GM12878 (cell line): ENCODE results near the gene ADGRE2.

Source experiments
- CBX3 ChIP-seq: fragments of 200-600 bp; sonication (generic); IDR thresholded peaks from 2 replicates; pipeline ENCODE4 v1.6.1; 2016; ENCODE audit warnings: low read depth, borderline replicate concordance
- CHD1 ChIP-seq: IDR thresholded peaks from 2 replicates; pipeline ENCODE4 v1.6.1; 2012; ENCODE audit warnings: low read depth, low read length, improper control_type of control experiment
- CREB1 ChIP-seq: IDR thresholded peaks from 2 replicates; pipeline ENCODE4 v1.6.1; 2012; ENCODE audit warnings: low read depth, mild to moderate bottlenecking, inconsistent platforms
- MYC ChIP-seq: IDR thresholded peaks from 2 replicates; pipeline ENCODE4 v1.6.1; 2011; ENCODE audit warnings: mild to moderate bottlenecking, low read length, moderate library complexity, inconsistent platforms; ENCODE audit not compliant: insufficient read depth, insufficient replicate concordance, insufficient read length, severe bottlenecking
- POLR2AphosphoS5 ChIP-seq: IDR thresholded peaks from 2 replicates; pipeline ENCODE4 v1.6.1; 2011; ENCODE audit warnings: mild to moderate bottlenecking, low read length, inconsistent platforms
- RB1 ChIP-seq: fragments of 450-650 bp; formaldehyde crosslinking; IDR thresholded peaks from 2 replicates; pipeline ENCODE4 v1.6.1; 2017; ENCODE audit warnings: mild to moderate bottlenecking, borderline replicate concordance
- RCOR1 ChIP-seq: conservative IDR thresholded peaks from 2 replicates; pipeline ENCODE4 v1.6.1; 2012; ENCODE audit warnings: low read depth, low read length, improper control_type of control experiment
- SIN3A ChIP-seq: IDR thresholded peaks from 2 replicates; pipeline ENCODE4 v1.6.1; 2012; ENCODE audit warnings: low read depth, low read length, improper control_type of control experiment
- YY1 ChIP-seq: IDR thresholded peaks from 2 replicates; pipeline ENCODE4 v1.6.1; 2011; ENCODE audit warnings: low read depth, mild to moderate bottlenecking, low read length
- ZNF24 ChIP-seq: fragments of 450-650 bp; IDR thresholded peaks from 2 replicates; pipeline ENCODE4 v1.6.1; 2017; ENCODE audit warnings: antibody characterized with exemption, mild to moderate bottlenecking
- ZNF622 ChIP-seq: fragments of 450-650 bp; IDR thresholded peaks from 2 replicates; pipeline ENCODE4 v1.6.1; 2017; ENCODE audit warnings: mild to moderate bottlenecking, inconsistent platforms
- TF ChIP-seq, protein P1 (sequence below), 3 experiments: IDR thresholded peaks in 2 of 3; conservative IDR thresholded peaks in 1 of 3; 2 replicates each; pipeline ENCODE4 v1.5.1; 2011; ENCODE audit warnings: low read depth in 3 of 3, low read length in 3 of 3, mild to moderate bottlenecking in 3 of 3, control low read depth in 2 of 3, moderate library complexity in 2 of 3, inconsistent platforms in 1 of 3, mixed read lengths in 1 of 3; ENCODE audit not compliant: control insufficient read depth in 2 of 3, insufficient read depth in 1 of 3; ENCODE audit errors: extremely low read depth in 1 of 3
- TF ChIP-seq, protein P2 (sequence below): fragments of 450-650 bp; IDR thresholded peaks from 2 replicates; pipeline ENCODE4 v1.6.1; 2017; ENCODE audit warnings: mild to moderate bottlenecking, moderate library complexity
- TF ChIP-seq, protein P3 (sequence below): IDR thresholded peaks from 2 replicates; pipeline ENCODE4 v1.6.1; 2012; ENCODE audit warnings: low read depth, low read length, improper control_type of control experiment

DNA sequence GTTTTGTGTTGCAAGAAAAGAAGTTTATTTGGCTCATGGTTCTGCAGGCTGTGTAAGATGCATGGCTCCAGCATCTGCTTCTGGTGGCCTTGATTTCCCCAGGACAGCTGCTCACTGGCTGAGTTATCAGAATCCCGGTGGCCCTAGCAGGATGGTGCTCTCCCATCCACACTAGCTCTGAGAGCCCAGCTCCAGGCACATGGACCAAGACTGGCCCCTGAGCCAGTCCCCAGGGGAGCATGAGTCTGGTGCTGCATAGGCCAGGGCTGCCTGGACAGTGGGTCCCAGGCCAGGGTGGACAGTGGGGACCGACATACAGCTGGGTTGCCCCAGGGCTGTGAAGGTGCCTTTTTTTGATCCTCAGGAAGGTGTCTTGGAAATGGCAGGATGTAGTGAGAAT, 10.4 kb downstream of the ADGRE2 start:
- TF ChIP-seq YY1 = no peak
- no peak for TF ChIP-seq ZNF24
- TF ChIP-seq SIN3A = no peak
- TF ChIP-seq, protein P1, sequence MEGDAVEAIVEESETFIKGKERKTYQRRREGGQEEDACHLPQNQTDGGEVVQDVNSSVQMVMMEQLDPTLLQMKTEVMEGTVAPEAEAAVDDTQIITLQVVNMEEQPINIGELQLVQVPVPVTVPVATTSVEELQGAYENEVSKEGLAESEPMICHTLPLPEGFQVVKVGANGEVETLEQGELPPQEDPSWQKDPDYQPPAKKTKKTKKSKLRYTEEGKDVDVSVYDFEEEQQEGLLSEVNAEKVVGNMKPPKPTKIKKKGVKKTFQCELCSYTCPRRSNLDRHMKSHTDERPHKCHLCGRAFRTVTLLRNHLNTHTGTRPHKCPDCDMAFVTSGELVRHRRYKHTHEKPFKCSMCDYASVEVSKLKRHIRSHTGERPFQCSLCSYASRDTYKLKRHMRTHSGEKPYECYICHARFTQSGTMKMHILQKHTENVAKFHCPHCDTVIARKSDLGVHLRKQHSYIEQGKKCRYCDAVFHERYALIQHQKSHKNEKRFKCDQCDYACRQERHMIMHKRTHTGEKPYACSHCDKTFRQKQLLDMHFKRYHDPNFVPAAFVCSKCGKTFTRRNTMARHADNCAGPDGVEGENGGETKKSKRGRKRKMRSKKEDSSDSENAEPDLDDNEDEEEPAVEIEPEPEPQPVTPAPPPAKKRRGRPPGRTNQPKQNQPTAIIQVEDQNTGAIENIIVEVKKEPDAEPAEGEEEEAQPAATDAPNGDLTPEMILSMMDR (IDR thresholded peaks at IDR 0.05 in 2 of 3, conservative IDR thresholded peaks at IDR 0.05 in 1 of 3; ENCODE audit: control insufficient read depth in 2 of 3, extremely low read depth in 1 of 3, insufficient read depth in 1 of 3, low read depth in 3 of 3, low read length in 3 of 3) = no peak
- no peak for TF ChIP-seq CHD1
- TF ChIP-seq, protein P2, sequence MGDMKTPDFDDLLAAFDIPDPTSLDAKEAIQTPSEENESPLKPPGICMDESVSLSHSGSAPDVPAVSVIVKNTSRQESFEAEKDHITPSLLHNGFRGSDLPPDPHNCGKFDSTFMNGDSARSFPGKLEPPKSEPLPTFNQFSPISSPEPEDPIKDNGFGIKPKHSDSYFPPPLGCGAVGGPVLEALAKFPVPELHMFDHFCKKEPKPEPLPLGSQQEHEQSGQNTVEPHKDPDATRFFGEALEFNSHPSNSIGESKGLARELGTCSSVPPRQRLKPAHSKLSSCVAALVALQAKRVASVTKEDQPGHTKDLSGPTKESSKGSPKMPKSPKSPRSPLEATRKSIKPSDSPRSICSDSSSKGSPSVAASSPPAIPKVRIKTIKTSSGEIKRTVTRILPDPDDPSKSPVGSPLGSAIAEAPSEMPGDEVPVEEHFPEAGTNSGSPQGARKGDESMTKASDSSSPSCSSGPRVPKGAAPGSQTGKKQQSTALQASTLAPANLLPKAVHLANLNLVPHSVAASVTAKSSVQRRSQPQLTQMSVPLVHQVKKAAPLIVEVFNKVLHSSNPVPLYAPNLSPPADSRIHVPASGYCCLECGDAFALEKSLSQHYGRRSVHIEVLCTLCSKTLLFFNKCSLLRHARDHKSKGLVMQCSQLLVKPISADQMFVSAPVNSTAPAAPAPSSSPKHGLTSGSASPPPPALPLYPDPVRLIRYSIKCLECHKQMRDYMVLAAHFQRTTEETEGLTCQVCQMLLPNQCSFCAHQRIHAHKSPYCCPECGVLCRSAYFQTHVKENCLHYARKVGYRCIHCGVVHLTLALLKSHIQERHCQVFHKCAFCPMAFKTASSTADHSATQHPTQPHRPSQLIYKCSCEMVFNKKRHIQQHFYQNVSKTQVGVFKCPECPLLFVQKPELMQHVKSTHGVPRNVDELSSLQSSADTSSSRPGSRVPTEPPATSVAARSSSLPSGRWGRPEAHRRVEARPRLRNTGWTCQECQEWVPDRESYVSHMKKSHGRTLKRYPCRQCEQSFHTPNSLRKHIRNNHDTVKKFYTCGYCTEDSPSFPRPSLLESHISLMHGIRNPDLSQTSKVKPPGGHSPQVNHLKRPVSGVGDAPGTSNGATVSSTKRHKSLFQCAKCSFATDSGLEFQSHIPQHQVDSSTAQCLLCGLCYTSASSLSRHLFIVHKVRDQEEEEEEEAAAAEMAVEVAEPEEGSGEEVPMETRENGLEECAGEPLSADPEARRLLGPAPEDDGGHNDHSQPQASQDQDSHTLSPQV = no peak
- no peak for TF ChIP-seq MYC
- TF ChIP-seq, protein P3, sequence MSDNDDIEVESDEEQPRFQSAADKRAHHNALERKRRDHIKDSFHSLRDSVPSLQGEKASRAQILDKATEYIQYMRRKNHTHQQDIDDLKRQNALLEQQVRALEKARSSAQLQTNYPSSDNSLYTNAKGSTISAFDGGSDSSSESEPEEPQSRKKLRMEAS = no peak
- TF ChIP-seq CREB1 = no peak
- no peak for TF ChIP-seq RCOR1
- TF ChIP-seq POLR2AphosphoS5 = no peak
- no peak for TF ChIP-seq ZNF622
- no peak for TF ChIP-seq CBX3
- no peak for TF ChIP-seq RB1
